HL-60 (cell line): Measurements from ENCODE around the gene GGTLC1.

Experiments used
- GABPA ChIP-seq: IDR thresholded peaks from 2 replicates; pipeline ENCODE4 v1.6.1; 2012; ENCODE audit warnings: low read depth
- POLR2AphosphoS5 ChIP-seq: IDR thresholded peaks from 2 replicates; pipeline ENCODE4 v1.6.1; 2012; ENCODE audit warnings: low read depth
- SPI1 ChIP-seq: IDR thresholded peaks from 2 replicates; pipeline ENCODE4 v1.6.1; 2012; ENCODE audit warnings: low read depth, mild to moderate bottlenecking, borderline replicate concordance
- TF ChIP-seq, protein P1 (sequence below): IDR thresholded peaks from 2 replicates; pipeline ENCODE4 v1.6.1; 2012; ENCODE audit warnings: low read depth; ENCODE audit not compliant: insufficient replicate concordance
- TF ChIP-seq, protein P2 (sequence below): IDR thresholded peaks from one replicate; pipeline ENCODE4 v1.5.1; 2011; ENCODE audit warnings: low read length, control low read depth, inconsistent platforms; ENCODE audit not compliant: insufficient read depth

DNA sequence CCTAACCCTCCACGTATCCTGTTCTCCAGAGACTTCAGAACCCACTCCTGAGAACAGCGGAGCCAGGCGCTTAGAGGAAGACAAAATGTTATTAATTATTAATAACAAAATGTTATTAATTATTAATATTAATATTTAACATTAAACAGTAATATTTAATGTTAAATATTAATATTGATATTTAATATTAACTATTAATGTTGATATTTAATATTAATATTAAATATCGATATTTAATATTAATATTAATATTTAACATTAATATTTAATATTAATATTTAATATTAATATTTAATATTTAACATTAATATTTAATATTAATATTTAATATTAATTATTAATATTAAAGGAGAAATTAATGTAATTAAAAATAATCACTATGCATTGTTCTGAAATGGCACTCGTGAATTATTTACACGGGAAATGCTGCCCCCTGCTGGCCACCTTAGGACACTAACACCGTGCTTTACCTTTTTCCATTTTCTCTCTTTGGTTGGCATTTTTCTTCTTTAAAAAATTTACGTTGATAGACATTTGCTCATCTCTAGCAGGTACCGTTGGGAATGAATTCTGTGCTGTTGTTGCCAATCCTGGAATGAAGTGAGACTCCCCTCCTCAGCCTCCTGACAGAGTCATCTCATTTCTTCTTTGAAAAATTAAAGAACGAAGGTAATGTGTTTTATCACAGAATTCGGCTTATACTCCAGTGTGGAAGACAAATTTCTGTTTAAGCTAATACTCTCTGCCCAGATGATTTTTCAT, 7.5 kb upstream of the GGTLC1 start:
- TF ChIP-seq, protein P1, sequence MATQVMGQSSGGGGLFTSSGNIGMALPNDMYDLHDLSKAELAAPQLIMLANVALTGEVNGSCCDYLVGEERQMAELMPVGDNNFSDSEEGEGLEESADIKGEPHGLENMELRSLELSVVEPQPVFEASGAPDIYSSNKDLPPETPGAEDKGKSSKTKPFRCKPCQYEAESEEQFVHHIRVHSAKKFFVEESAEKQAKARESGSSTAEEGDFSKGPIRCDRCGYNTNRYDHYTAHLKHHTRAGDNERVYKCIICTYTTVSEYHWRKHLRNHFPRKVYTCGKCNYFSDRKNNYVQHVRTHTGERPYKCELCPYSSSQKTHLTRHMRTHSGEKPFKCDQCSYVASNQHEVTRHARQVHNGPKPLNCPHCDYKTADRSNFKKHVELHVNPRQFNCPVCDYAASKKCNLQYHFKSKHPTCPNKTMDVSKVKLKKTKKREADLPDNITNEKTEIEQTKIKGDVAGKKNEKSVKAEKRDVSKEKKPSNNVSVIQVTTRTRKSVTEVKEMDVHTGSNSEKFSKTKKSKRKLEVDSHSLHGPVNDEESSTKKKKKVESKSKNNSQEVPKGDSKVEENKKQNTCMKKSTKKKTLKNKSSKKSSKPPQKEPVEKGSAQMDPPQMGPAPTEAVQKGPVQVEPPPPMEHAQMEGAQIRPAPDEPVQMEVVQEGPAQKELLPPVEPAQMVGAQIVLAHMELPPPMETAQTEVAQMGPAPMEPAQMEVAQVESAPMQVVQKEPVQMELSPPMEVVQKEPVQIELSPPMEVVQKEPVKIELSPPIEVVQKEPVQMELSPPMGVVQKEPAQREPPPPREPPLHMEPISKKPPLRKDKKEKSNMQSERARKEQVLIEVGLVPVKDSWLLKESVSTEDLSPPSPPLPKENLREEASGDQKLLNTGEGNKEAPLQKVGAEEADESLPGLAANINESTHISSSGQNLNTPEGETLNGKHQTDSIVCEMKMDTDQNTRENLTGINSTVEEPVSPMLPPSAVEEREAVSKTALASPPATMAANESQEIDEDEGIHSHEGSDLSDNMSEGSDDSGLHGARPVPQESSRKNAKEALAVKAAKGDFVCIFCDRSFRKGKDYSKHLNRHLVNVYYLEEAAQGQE = no peak
- TF ChIP-seq, protein P2, sequence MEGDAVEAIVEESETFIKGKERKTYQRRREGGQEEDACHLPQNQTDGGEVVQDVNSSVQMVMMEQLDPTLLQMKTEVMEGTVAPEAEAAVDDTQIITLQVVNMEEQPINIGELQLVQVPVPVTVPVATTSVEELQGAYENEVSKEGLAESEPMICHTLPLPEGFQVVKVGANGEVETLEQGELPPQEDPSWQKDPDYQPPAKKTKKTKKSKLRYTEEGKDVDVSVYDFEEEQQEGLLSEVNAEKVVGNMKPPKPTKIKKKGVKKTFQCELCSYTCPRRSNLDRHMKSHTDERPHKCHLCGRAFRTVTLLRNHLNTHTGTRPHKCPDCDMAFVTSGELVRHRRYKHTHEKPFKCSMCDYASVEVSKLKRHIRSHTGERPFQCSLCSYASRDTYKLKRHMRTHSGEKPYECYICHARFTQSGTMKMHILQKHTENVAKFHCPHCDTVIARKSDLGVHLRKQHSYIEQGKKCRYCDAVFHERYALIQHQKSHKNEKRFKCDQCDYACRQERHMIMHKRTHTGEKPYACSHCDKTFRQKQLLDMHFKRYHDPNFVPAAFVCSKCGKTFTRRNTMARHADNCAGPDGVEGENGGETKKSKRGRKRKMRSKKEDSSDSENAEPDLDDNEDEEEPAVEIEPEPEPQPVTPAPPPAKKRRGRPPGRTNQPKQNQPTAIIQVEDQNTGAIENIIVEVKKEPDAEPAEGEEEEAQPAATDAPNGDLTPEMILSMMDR = peak; percentile 28
- TF ChIP-seq POLR2AphosphoS5 (no peak), GABPA (no peak), SPI1 (no peak)
